Astrocyte (in vitro differentiated cells and primary cell): ENCODE measurements around the gene PRCD. TPM values are rescaled to one million over a fixed set of nuclear protein-coding genes. Genes with fewer than 3 reads are reported as not detected.
"Not testable (repeated sequence)": the region's sequence is repeated elsewhere in the genome, so short reads cannot be mapped to it uniquely, and the experiment has no call there.

Experiments
- DNase-seq: peaks from one replicate; pipeline ENCODE4 v3.0.0-alpha.2; 2010; ENCODE audit warnings: low read depth
- FAIRE-seq: peaks from 2 replicates; lab custom pipeline; 2011; peaks lifted over from hg19 to GRCh38; lab: Jason Lieb, UNC
- H2AFZ ChIP-seq: 2 replicates; pipeline ENCODE4 v1.6.0; 2012; ENCODE audit warnings: low read depth, low read length, inconsistent platforms
- H3K27ac ChIP-seq: 2 replicates; pipeline ENCODE4 v1.5.1; 2011; ENCODE audit warnings: low read depth, low read length, inconsistent platforms
- H3K27me3 ChIP-seq: 2 replicates; pipeline ENCODE4 v1.6.0; 2011; ENCODE audit warnings: low read length, inconsistent platforms; ENCODE audit not compliant: insufficient read depth
- H3K36me3 ChIP-seq: 2 replicates; pipeline ENCODE4 v1.5.1; 2011; ENCODE audit warnings: low read length, inconsistent platforms; ENCODE audit not compliant: insufficient read depth
- H3K4me1 ChIP-seq: 2 replicates; pipeline ENCODE4 v1.5.1; 2011; ENCODE audit warnings: low read length, inconsistent platforms; ENCODE audit not compliant: insufficient read depth
- H3K4me2 ChIP-seq: 2 replicates; pipeline ENCODE4 v1.6.0; 2012; ENCODE audit warnings: low read length, inconsistent platforms
- H3K4me3 ChIP-seq: 2 replicates; pipeline ENCODE4 v1.5.1; 2011; ENCODE audit warnings: low read depth, mild to moderate bottlenecking, low read length, inconsistent platforms; ENCODE audit not compliant: insufficient read depth
- H3K79me2 ChIP-seq: 2 replicates; pipeline ENCODE4 v1.6.0; 2012; ENCODE audit warnings: mild to moderate bottlenecking, low read length, inconsistent platforms; ENCODE audit not compliant: insufficient read depth
- H3K9ac ChIP-seq: 2 replicates; pipeline ENCODE4 v1.6.0; 2012; ENCODE audit warnings: mild to moderate bottlenecking, low read length, inconsistent platforms
- H3K9me3 ChIP-seq: 2 replicates; pipeline ENCODE4 v1.5.1; 2012; ENCODE audit warnings: low read depth, mild to moderate bottlenecking, low read length, inconsistent platforms; ENCODE audit not compliant: insufficient read depth
- H4K20me1 ChIP-seq: 2 replicates; pipeline ENCODE4 v1.6.0; 2012; ENCODE audit warnings: low read length, inconsistent platforms; ENCODE audit not compliant: insufficient read depth
- H3K27ac Mint-ChIP-seq: one replicate; pipeline ENCODE4 v1.8.0; 2021; ENCODE audit warnings: mild to moderate bottlenecking, mixed read lengths; ENCODE audit not compliant: unreplicated experiment
- H3K27me3 Mint-ChIP-seq: one replicate; pipeline ENCODE4 v1.8.0; 2021; ENCODE audit warnings: low read depth, mixed read lengths; ENCODE audit not compliant: unreplicated experiment
- H3K36me3 Mint-ChIP-seq: one replicate; pipeline ENCODE4 v1.8.0; 2021; ENCODE audit warnings: low read depth, mixed read lengths; ENCODE audit not compliant: unreplicated experiment
- H3K4me1 Mint-ChIP-seq: one replicate; pipeline ENCODE4 v1.8.0; 2021; ENCODE audit warnings: low read depth, mixed read lengths; ENCODE audit not compliant: unreplicated experiment
- H3K4me3 Mint-ChIP-seq: one replicate; pipeline ENCODE4 v1.8.0; 2021; ENCODE audit warnings: mild to moderate bottlenecking, moderate library complexity, mixed read lengths; ENCODE audit not compliant: unreplicated experiment
- H3K9me3 Mint-ChIP-seq: one replicate; pipeline ENCODE4 v1.8.0; 2021; ENCODE audit warnings: mild to moderate bottlenecking, mixed read lengths; ENCODE audit not compliant: unreplicated experiment
- EZH2 ChIP-seq: IDR thresholded peaks from 2 replicates; pipeline ENCODE4 v1.6.1; 2012; ENCODE audit warnings: mild to moderate bottlenecking, low read length, inconsistent platforms; ENCODE audit not compliant: insufficient read depth
- total RNA-seq: library from RNA; stranded (reverse); gene quantifications from 2 replicates; pipeline ENCODE4 v1.2.1, GENCODE V29; 2021
- TF ChIP-seq, protein P1 (sequence below): IDR thresholded peaks from 2 replicates; pipeline ENCODE4 v1.5.1; 2011; ENCODE audit warnings: low read depth, mild to moderate bottlenecking, inconsistent platforms, low read length, moderate library complexity; ENCODE audit not compliant: insufficient read depth

The PRCD gene
- total RNA-seq, 1 donor from 2014 or later = 2.2 TPM

GRCh38 chr17:76523084-76524037 is 16.5 kb upstream of the PRCD start:
- Mint-ChIP-seq H3K27ac (no peak overlapping the region), H3K4me3 (no peak overlapping the region), H3K27me3 (peaks cover 23% of the 10 kb centered on the region), H3K9me3 (no peaks in the 10 kb centered on the region), H3K4me1 (peaks cover 2% of the 10 kb centered on the region), H3K36me3 (no peaks in the 10 kb centered on the region)
- no peak for DNase-seq
- Histone ChIP-seq H3K36me3 (no peaks in the 10 kb centered on the region), H3K79me2 (no peaks in the 10 kb centered on the region), H3K4me1 (peaks cover 23% of the 10 kb centered on the region), H3K4me2 (peak overlapping the region; percentile 74), H3K27me3 (no peaks in the 10 kb centered on the region), H2AFZ (peak overlapping the region; percentile 39), H3K9ac (no peak overlapping the region), H3K9me3 (no peaks in the 10 kb centered on the region), H4K20me1 (no peaks in the 10 kb centered on the region), H3K4me3 (peak overlapping the region; percentile 37), H3K27ac (no peak overlapping the region)
- no peak for FAIRE-seq
- no peak for TF ChIP-seq EZH2
- TF ChIP-seq, protein P1, sequence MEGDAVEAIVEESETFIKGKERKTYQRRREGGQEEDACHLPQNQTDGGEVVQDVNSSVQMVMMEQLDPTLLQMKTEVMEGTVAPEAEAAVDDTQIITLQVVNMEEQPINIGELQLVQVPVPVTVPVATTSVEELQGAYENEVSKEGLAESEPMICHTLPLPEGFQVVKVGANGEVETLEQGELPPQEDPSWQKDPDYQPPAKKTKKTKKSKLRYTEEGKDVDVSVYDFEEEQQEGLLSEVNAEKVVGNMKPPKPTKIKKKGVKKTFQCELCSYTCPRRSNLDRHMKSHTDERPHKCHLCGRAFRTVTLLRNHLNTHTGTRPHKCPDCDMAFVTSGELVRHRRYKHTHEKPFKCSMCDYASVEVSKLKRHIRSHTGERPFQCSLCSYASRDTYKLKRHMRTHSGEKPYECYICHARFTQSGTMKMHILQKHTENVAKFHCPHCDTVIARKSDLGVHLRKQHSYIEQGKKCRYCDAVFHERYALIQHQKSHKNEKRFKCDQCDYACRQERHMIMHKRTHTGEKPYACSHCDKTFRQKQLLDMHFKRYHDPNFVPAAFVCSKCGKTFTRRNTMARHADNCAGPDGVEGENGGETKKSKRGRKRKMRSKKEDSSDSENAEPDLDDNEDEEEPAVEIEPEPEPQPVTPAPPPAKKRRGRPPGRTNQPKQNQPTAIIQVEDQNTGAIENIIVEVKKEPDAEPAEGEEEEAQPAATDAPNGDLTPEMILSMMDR = peak; percentile 79

DNA sequence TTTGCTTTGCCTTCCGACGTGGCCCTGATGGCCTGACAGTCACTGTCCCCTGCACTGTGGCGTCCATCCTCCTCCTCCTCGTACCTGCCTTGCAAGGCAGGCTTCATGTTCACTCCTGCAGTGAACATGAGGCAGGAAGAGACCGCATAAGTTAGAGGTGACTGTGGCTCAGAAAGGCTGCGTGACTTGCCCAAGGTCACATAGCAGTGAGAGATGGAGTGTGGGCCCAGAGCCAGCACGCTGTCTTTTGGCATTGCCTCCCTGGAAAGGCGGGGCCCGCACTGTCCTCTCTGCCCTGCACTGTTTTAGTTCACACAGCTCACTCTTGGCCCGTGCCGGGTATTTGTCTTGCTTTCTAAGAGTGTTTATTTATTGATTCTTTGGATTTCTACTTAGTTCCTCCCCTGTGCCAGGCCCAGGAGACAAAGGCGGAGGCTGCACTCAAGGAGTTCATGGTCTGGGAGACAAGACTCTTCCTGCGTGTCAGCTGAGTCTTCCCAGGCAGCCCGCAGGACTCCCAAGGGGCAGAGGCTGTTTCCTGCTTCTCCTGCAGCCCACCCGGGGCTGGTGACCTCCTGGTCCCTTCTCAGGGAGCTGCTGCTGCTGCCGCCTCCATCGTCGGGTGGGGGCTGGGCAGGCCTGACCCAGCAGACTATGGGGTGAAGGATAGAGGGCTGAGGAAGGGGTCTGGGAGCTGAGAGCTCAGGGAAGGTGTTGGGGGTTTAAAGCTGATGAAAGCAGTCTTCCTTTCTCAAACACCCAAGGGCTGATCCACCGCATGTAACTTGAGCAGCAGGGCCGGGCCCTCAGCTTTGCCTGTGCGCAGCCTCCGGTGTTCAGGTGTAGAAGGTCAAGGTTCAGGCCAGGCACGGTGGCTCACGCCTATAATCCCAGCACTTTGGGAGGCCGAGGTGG is 15.0 kb upstream of the PRCD start:
- Histone ChIP-seq H3K9me3 (no peaks in the 10 kb centered on the region), H3K27ac (no peak overlapping the region), H3K9ac (peak overlapping the region; percentile 10), H3K36me3 (no peaks in the 10 kb centered on the region), H3K27me3 (no peaks in the 10 kb centered on the region), H3K4me2 (peak overlapping the region; percentile 34), H3K79me2 (no peaks in the 10 kb centered on the region), H4K20me1 (no peaks in the 10 kb centered on the region), H3K4me3 (no peak overlapping the region), H3K4me1 (peaks cover 37% of the 10 kb centered on the region), H2AFZ (peak overlapping the region; percentile 13)
- Mint-ChIP-seq H3K36me3 (no peaks in the 10 kb centered on the region), H3K9me3 (no peaks in the 10 kb centered on the region), H3K27me3 (peaks cover 17% of the 10 kb centered on the region), H3K4me3 (no peak overlapping the region), H3K4me1 (peaks cover 6% of the 10 kb centered on the region), H3K27ac (no peak overlapping the region)
- DNase-seq (no peak), FAIRE-seq (no peak)
- TF ChIP-seq, protein P1 = no peak
- TF ChIP-seq EZH2 = no peak

- H3K27ac ChIP-seq, H4K20me1 ChIP-seq, H2AFZ ChIP-seq, H3K36me3 Mint-ChIP-seq, H3K79me2 ChIP-seq, H3K4me2 ChIP-seq, H3K27me3 ChIP-seq, H3K9ac ChIP-seq, DNase-seq, H3K9me3 ChIP-seq, H3K4me3 Mint-ChIP-seq, H3K9me3 Mint-ChIP-seq, H3K4me3 ChIP-seq, H3K27ac Mint-ChIP-seq, H3K36me3 ChIP-seq, FAIRE-seq: not testable (repeated sequence)
- peaks cover 11% of the 10 kb centered on the region for H3K27me3 Mint-ChIP-seq
- H3K4me1 ChIP-seq = peaks cover 43% of the 10 kb centered on the region
- H3K4me1 Mint-ChIP-seq = peaks cover 11% of the 10 kb centered on the region
These were observed 14.4 kb upstream of the PRCD start for GRCh38 chr17:76525513-76525833.

GRCh38 chr17:76527016-76527415 is 12.8 kb upstream of the PRCD start:
- Histone ChIP-seq H3K4me2 (peak overlapping the region; percentile 77), H3K4me1 (peaks cover 50% of the 10 kb centered on the region), H3K9ac (peak overlapping the region; percentile 18), H2AFZ (peak overlapping the region; percentile 67)
- H3K36me3 ChIP-seq, H3K9me3 ChIP-seq, H3K79me2 ChIP-seq, H3K9me3 Mint-ChIP-seq, H3K4me3 ChIP-seq, FAIRE-seq, H3K27ac Mint-ChIP-seq, H3K27me3 ChIP-seq, DNase-seq, H3K36me3 Mint-ChIP-seq, H3K27ac ChIP-seq, H3K27me3 Mint-ChIP-seq, H4K20me1 ChIP-seq, H3K4me3 Mint-ChIP-seq: not testable (repeated sequence)
- peaks cover 16% of the 10 kb centered on the region for H3K4me1 Mint-ChIP-seq
